DMS114 treated with DMSO at 0.1 percent for 48 hours (cell line): ENCODE data around the gene CA11.
"Not testable (repeated sequence)": the region's sequence is repeated elsewhere in the genome, so short reads cannot be mapped to it uniquely, and the experiment has no call there.

Experiments used
- DNase-seq: peaks from one replicate; lab custom pipeline; 2025; ENCODE audit not compliant: unreplicated experiment; lab: John Stamatoyannopoulos, UW

The CA11 gene

DNA sequence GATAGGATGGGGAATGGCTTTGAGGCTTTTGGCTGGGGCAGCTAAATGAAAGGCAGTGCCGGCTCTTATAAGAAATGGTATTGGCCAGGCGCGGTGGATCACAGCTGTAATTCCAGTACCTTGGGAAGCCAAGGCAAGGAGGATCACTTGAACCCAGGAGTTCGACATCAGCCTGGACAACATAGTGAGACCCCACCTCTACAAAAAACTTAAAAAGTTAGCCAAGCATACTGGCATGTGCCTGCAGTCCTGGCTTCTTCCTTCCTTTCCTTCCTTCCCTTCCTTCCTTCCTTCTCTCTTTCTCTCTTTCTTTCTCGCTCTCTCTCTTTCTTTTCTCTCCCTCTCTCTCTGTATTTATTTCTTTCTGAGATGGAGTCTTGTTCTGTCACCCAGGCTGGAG lies 3.1 kb downstream of the CA11 start:
- DNase-seq, result no peak

DNA sequence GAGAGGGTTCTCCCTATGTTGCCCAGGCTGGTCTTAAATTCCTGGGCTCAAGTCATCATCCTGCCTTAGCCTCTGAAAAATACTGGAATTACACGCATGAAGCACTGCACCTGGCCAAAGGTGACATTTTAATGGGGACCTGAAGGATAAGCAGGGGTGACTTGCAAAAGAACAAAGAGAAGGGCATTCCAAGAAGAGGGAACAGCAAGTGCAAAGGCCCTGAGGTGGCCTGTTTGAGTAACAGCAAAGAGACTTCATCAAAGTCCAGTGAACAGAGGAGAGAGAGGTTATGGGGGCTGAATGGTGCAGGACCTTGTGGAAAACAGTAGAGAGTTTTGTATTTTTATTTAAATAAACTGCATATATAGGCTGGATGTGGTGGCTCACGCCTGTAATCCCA lies 4.1 kb downstream of the CA11 start:
- DNase-seq, result no peak

DNA sequence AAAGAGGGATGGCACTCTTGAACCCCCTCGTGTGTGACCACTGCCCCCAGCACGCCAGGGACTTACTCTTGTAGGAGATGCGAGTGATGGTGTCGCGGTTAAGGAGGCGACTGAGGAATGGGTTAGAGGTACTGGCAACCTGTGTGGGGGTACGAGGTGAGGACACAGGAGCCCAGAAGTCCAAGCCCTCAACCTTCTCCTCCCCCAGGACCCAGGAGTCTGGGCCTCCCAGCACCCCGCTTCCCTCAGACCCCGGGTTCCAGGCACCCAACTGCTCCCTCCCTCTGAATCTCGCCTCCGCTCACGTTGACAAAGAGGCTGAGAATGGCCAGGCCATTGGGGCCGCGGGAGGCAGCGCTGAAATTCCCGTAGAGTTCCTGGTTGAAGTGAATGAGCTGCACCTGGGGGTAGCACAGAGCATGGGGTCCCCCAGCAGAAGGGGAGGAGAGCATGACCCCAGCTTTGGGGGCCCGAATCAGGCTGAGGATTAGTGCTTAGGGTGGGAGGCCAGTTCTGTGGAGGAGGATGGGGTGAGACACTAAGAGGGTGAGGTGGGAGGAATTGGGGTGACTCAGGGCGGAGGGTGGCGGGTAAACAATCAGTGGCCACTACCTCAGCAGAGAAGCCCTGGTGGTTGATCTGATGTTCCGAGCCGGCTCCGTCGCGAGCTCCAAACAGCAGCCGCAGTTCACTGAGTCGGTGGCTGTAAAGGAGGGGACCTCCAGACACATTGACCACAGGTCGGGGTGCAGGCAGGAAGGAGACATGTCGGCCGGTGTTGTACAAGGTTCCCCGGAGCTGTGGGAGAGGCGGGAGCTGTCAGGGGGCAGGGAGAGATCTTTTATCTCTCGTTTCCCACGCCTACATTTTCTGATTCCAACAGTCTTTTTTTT lies 6.3 kb downstream of the CA11 start:
- DNase-seq, result no peak

DNA sequence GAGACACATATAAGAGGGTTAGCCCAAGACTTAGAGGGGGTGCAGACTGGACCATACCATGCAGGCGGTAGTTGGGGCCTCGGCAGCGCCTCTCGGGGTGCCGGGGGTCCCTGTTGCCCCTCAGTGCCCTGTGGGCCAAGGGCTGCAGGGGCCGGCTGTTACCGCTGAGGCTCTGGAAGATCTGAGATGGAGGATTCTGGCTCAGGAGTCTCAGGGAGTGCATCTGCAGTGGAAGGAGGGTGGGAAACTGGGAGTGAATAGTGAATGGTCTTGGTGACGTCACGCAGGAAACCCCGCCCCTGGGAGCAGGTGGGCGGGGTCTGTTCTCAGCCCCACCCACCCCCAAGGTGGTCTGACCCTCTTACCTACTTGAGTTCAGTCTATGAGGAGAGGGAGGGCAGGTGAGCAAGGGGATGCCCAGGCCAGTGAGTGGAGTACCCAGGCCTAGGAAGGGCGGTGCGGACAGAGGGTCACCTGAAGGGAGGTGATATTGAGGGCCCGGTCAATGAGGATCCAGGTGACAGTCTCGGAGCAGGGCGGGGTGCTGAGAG lies 7.1 kb downstream of the CA11 start:
- no peak for DNase-seq

DNA sequence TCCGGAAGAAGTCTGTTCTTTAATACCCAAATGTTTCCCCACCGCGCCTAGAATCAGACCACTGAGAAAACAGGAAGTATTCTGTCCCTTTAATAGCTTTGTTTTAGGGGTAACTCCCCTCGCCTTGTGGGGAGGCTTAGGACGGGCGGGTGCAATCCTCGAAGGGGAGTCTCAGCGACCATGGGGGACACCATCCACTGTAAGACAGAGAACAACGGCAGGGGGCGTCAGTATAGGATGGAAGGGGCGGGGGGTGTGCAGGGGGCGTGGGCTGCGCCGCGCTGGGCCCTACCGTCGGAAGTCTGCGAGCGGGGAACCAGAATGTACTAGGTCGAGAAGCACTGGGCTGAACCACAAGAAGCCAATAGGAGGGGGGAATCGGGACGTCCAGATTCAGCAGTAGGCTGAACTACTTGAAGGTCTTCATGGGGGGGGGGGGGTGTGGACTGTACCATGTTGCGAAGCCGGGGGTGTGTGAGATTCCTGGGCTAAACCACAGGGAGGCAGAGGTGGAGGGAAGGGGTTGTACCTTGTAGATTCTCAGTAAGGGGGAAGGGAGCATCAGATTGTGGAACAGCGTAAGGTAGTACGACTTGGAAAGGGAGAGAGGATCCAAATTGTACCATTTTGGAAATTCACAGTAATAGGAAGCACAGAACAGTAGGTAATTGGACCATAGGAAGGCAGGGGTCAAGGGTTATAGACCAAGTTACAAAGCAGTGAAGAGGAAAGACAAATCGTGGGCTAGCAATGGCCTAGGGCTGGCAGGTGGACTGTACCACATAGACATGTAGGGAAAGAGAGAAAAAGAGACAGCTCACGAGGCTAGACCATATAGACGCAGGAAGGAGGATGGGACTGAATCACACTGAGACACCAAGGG lies 7.8 kb downstream of the CA11 start:
- peak; percentile 64 for DNase-seq

DNA sequence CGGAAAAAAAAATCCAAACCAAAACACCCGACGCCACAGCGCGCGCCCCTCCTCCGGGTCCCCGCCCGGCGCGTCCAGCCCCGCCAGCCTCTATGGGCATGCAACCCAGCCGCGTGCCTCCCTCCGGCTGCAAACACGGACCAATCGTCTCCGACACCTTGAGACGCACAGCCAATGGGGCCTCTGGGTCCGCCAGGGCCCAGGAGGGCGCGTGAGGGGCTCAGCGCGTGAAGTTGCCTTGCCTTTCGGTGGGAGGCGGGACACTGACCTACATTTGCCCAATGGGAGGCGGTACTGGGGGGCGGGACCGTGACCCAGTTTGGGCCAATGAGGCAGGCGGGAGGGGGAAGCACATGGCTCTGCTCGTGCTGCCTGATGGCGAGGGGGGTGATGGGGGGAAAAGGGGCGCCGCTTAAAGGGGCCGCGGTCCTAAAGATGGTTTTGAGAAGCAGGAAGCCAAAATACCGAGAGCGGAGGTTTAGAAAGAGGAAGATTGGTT lies 8.5 kb downstream of the CA11 start:
- peak; percentile 91 for DNase-seq

DNA sequence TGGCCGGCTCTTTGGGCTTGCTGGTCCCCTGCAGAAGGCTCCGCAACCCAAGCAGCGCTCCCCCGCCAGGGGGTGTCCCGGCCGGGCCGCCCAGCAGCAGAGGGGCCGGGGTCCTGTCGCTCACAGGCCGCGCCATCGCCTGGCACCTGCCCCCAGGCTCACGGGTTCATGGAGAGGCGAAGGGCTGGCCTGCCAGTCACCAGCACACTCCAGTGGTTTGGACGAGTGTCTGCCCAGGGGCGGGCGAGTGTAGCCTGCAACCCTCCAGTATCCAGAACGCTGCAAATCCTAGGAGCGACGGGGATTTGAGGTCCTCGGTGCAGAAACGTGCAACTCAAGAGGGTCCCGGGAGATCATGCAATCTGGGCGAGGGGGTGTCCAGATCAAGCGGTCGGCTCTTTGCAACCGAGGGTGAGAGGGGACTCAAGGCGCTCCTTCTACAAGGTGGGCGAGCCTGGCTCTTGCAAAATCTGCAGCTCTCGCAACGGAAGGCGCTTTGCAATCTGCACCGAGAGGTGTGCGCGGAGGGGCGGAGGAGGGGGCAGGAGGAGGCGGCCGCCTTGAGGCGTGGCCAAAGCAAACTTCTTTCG lies 9.0 kb downstream of the CA11 start, which contains the start of gene DBP:
Gene DBP, minus strand, starts transcription at position 521 of the 590 bp plus-strand sequence. Its CDS starts 385 bp downstream, at position 136.
- no peak for DNase-seq

DNA sequence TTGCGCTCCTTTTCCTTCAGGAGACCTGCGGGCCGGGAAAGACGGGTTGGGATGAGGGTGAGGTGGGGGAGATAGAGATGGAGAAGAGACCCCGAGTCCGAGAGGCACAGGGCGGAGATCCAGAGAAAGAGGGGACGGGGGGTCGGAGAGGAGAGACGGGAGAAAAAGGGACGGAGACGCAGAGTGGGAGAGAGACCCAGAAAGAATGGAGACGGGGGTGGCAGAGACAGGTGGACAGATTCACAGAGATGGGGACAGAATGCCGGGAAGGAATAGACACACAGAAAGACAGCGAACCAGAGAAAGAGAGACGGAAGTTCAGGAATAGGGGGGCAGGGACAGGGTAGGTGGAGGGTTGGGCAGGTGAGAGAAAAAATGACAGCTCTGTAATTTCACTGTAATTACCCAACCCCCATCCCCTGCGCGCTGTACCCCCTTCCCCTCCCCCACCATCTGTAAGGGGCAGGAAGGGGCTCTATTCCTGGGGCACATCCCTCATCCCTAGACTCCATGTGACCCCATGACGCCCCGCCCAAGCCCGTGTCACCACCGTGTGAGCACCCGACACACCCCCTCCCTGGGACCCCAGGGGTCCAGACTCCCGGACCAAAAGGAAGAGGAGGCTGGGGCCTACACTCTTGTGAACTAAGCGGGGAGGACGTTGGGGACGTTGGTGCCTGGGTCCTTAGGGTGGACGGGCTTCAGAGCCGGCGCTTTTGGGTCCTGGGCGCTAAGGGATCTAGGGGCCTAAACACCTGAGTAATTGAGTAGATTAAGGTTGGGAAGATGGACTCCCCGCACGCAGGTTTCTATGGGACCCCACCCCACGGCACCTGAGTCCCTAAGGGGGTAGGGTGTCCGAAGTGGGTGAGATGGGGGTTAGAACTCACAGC lies 9.8 kb downstream of the CA11 start:
- DNase-seq, result no peak

DNA sequence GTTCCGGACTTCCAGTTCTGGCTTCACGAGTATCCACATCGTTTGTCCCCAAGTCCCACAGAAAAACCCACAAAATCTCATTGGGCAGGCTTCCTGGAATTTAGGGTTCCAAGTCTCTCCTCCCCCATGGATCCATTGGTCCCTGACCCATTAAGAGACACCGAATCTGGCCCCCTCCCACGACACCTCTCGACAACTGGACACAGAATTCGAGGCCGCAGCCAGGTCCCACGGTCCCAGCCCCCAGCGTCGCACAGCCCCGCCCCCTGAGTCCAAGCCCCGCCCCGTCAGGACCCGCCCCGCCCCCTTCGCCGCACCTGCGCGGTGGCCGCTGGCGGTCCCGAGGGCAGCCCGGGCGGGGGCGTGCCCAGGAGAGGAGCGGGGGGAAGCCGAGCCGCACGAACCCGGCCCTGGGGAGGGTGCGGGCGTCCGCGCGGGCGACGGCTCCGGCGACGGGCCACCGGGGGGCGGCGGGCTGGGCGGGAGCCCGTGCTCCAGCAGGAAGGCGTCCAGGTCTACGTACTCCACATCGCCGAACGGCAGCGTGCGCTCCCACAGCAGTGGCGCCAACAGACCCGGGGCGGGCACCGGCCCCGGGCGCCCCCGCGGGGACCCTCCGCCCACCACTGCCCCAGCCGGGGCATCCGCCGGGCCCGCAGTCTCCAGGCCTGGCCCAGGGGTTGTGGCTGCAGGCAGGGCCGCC lies 10.6 kb downstream of the CA11 start:
- DNase-seq, result no peak

DNA sequence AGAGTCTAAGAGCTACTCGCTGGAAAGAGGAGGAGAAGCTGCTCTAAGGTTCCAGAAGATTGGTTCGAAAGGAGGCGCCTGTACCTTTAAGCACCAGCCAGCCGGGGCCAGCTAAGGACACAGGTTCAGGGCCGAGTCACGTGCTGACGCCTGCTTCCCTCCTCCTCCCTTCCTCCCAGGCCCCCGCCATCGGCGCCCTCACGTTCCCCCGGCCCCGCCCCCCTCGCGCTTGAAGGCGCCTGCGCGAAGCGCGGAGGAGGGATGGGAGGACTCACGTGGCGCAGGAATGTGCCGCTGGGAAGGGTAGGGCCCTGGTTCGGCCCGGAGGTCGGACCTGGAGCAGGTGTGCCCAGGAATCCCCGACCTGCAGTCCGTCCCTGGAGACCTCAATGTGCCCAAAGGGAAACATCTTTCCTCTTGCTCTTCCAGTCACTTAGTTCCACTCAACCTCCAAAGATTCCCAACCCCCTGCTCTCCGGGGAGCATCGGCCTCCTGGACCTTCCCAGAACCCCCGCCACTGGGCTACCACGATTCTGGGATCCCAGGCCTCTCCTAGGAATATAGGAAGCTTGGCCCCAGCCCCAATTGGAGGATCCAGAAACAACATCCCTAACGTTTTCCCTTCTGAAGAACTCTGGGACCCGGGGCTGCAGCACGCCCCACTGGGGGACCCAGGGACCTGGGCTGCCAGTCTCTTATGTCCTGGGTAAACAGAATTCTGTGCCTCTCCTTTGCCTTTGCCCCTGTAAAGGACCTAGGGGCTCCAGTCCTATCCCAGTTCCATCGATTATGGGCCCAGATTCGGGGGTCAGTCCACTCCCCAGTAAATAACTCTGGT lies 11.3 kb downstream of the CA11 start:
- DNase-seq, result peak; percentile 69

DNA sequence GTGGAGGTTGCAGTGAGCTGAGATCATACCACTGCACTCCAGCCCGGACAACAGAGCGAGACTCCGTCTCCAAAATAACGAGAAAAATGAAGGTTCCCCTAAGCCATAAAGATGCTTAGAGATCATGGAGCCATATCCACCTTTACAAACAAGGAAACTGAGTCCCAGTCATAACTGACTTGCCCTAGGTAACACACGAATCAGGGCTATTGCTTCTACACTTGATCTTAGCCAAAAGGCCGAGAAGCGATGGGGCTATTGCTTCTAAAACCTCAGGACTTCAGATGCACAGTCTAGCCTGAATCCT lies 12.0 kb downstream of the CA11 start:
- DNase-seq, result no peak

DNA sequence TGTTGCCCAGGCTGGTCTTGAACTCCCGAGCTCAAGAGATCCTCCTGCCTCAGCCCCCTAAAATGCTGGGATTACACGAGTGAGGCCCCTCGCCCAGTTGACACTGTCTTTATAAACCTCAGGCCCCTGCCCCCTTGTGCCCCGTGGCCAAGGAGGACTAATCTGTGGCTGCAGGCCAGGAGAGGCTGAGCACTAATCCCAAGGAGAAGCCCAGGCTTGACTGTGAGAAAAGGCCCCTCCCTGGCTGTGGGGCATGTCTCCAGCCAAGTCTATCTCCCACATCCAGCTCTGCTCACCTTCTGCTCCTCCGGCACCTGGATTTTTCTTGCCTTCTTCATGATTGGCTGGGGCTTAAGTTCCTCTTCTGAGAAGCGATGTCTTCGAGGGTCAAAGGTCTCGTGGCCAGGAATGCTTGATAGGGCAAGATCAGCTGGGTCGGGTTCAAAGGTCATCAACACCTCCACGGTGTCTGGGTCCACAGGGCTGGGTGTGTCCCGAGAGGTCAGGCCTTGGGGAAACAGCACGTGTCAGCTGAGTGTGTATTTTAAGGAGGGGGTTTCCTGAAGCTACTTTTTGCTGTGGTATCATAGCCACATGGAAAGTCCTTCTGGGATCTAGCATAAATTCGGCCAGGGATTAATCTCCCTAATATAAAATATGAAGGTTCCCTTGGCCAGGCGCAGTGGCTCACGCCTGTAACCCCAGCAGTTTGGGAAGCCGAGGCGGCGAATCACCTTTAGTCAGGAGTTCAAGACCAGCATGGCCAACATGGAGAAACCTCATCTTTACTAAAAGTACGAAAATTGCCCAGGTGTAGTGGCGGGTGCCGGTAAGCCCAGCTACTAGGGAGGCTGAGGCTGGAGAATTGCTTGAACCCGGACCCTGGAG lies 12.6 kb downstream of the CA11 start:
- DNase-seq, result no peak

DNA sequence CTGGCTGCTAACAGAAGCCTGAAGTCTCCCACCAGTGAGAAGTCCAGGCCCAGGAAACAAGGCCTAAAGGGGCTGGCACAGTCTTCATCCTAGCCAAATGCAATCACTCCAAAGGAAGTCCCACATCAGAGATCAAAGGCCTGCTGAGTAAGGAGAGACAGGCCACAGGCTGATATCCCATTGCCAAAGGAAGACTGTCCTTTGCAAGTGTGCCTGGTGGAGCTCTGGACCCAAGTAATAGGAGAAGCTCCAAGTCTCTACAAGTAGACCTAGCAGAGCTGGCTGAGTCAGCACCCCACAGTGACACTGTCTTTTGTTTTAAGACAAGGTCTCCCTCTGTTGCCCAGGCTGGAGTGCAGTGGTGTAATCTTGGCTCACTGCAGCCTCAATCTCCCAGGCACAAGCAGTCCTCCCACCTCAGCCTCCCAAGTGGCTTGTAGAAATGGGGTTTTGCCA lies 13.3 kb downstream of the CA11 start:
- no peak for DNase-seq

DNA sequence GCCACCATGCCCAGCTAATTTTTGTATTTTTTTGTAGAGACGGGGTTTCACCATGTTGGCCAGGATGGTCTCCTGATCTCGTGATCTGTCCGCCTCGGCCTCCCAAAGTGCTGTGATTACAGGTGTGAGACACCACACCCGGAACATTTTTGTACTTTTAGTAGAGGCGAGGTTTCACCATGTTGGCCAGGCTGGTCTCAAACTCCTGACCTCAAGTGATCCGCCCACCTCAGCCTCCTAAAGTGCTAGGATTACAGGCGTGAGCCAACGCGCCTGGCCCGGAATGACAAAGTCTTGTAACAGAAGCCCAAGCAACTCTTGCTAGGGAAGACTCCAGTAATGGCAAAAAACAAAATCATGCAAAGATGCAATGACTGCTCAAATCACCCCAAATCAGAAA lies 13.7 kb downstream of the CA11 start:
- not testable (repeated sequence) for DNase-seq

DNA sequence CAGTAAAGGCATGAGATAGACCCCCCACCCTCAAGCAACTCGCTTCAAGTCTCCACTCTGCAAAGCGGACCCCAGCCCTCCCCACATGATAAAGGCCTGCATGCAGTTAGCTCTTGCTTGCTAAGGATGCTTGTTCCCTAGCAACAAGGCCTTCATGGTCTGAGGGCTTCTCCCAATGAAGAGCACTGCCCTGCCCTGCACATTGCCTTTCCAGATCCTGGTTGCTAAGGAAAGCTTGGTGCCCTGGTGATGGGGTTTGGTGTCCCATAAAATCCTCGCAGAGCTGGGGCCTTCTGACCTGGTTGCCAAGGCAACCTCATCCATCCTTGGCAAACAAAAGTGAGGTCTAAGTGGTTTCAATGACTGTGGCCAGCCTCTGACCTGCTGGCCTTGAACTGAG lies 14.8 kb downstream of the CA11 start:
- no peak for DNase-seq

DNA sequence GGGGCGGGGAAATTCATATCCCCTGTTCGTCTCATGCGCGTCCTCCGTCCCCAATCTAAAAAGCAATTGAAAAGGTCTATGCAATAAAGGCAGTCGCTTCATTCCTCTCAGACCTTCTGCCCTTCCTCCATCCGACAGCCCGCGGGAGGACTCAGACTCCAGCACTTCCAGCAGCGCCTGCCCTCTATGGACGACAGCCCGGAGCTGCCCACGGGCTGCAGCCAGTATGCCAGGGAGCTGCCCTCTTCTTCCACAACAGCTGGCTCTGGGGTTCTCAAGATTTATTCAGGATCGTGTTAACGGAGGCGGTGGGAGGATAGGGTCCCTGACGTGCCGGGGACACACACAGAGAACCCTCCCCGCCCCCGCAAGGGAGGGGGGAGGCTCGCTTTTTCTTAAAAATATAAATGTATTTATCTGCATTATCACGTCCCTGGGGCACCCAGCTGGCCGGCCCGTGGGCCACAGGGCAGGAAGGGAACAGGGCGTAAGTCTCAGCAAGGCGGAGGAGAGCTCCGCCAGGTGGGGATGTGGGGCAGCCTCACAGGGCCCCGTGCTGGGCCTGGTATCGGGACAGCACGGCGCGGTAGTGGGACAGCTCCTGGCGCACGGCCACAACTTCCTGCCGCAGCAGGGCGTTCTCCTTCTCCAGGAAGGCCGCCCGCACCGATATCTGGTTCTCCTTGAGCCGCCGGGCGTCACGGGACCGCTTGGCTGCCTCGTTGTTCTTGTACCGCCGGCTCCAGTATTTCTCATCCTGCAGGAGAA lies 15.5 kb downstream of the CA11 start:
- DNase-seq, result no peak
